Brain microvascular endothelial cell (primary cell): ENCODE results near the gene NLRP3.

Experiments used
- DNase-seq: peaks from one replicate; pipeline ENCODE4 v3.0.0-alpha.2; 2020
- H3K27ac ChIP-seq: fragments of 250-450 bp; sonication (Bioruptor Pico); 2 replicates; pipeline ENCODE4 v1.5.1; 2020; ENCODE audit warnings: mild to moderate bottlenecking, moderate library complexity
- H3K27me3 ChIP-seq: fragments of 250-450 bp; sonication (Bioruptor Pico); replicated peaks from 2 replicates; pipeline ENCODE4 v1.5.1; 2020; ENCODE audit warnings: mild to moderate bottlenecking
- H3K36me3 ChIP-seq: fragments of 250-450 bp; sonication (Bioruptor Pico); replicated peaks from 2 replicates; pipeline ENCODE4 v1.5.1; 2020; ENCODE audit warnings: mild to moderate bottlenecking
- H3K4me3 ChIP-seq: 2 replicates; pipeline ENCODE4 v1.5.1; 2011; ENCODE audit warnings: low read depth, mild to moderate bottlenecking, control low read depth, low read length, moderate library complexity
- in situ Hi-C: cut with HindIII; loops from 2 replicates; pipeline ENCODE4 v1.10.0; 2017; ENCODE audit warnings: low sequenced_read_pairs, low pct_ligation_motif_present
- TF ChIP-seq, protein P1 (sequence below): IDR thresholded peaks from 2 replicates; pipeline ENCODE4 v1.5.1; 2011; ENCODE audit warnings: low read depth, mild to moderate bottlenecking, moderate library complexity, low read length, control low read depth, inconsistent platforms; ENCODE audit errors: missing control alignments

The NLRP3 gene

DNA sequence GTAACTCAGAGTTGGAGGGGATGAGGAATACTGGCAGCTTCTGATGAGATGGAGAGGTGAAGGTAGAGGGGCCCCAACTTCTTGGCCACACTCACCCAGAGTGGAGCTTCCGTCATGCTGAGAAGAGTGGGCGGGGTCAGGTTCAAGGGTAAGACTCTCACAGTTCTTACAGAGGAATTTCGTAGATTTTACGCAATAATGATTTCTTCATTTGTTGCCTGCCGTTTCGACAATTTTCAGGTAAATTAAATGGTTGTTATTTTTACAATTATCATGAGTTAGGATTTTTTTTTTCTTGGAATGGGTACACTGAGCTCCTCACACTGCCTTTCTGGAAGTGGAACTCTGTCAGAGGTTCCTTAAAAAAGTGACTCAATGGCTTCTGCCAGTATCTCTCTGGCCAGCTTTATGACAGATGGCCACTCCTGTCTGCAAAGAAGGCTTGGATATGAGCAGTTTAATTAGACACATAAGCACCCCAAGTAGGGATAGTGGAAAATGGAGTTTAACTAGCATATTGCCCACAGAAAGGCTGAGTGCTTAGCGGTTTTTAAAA, 13.8 kb upstream of the NLRP3 start:
- Histone ChIP-seq H3K27me3 (no peaks in the 10 kb centered on the region), H3K4me3 (no peak overlapping the region), H3K36me3 (no peaks in the 10 kb centered on the region), H3K27ac (no peak overlapping the region)
- no peak for DNase-seq
- in situ Hi-C loops = no loop called here
- TF ChIP-seq, protein P1, sequence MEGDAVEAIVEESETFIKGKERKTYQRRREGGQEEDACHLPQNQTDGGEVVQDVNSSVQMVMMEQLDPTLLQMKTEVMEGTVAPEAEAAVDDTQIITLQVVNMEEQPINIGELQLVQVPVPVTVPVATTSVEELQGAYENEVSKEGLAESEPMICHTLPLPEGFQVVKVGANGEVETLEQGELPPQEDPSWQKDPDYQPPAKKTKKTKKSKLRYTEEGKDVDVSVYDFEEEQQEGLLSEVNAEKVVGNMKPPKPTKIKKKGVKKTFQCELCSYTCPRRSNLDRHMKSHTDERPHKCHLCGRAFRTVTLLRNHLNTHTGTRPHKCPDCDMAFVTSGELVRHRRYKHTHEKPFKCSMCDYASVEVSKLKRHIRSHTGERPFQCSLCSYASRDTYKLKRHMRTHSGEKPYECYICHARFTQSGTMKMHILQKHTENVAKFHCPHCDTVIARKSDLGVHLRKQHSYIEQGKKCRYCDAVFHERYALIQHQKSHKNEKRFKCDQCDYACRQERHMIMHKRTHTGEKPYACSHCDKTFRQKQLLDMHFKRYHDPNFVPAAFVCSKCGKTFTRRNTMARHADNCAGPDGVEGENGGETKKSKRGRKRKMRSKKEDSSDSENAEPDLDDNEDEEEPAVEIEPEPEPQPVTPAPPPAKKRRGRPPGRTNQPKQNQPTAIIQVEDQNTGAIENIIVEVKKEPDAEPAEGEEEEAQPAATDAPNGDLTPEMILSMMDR = no peak

DNA sequence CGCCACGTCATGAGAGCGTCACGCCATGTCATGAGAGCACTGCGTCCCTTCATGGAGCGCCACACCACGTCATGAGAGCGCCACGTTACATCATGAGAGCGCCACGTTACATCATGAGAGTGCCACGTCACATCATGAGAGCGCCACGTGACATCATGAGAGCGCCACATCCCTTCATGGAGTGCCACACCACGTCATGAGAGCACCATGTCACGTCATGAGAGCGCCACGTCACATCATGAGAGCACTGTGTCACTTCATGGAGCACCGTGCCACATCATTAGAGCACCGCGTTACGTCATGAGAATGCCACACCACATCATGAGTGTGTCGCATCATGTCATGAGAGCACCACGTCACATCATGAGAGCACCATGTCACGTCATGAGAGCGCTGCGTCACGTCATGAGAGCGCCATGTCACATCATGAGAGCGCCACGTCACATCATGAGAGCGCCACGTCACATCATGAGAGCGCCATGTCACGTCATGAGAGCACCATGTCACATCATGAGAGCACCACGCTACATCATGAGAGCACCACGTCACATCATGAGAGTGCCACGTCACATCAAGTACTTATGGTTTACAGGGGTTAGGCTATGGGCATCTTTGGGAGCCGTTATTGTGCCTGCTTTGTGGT, 9.8 kb upstream of the NLRP3 start:
- Histone ChIP-seq H3K27me3 (no peaks in the 10 kb centered on the region), H3K27ac (no peak overlapping the region), H3K36me3 (no peaks in the 10 kb centered on the region), H3K4me3 (no peak overlapping the region)
- in situ Hi-C loops = no loop called here
- DNase-seq = no peak
- TF ChIP-seq, protein P1 = no peak

DNA sequence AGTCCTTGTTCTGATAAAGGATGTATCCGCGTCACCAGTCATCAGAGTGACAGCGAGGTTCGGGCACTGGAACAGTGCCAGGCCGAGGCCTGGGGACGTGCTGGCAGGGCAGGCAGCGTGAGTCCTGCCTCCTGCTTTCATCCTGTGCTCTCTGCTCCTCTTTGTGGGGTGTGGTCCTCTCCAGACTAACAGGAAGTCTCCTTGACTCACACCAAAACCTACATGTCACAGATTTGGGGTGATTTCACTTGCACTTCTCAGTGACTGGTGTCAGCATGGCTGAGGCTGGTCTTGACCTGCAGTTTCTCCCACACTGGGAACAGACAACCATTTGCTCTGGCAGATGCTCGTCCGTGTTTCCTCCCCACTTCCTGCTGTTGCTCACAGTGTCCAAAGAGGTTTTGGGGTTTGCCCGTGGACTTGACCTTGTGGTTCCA, 8.8 kb upstream of the NLRP3 start:
- Histone ChIP-seq H3K27me3 (no peaks in the 10 kb centered on the region), H3K4me3 (no peak overlapping the region), H3K36me3 (no peaks in the 10 kb centered on the region), H3K27ac (no peak overlapping the region)
- in situ Hi-C loops = no loop called here
- no peak for DNase-seq
- TF ChIP-seq, protein P1 = no peak

DNA sequence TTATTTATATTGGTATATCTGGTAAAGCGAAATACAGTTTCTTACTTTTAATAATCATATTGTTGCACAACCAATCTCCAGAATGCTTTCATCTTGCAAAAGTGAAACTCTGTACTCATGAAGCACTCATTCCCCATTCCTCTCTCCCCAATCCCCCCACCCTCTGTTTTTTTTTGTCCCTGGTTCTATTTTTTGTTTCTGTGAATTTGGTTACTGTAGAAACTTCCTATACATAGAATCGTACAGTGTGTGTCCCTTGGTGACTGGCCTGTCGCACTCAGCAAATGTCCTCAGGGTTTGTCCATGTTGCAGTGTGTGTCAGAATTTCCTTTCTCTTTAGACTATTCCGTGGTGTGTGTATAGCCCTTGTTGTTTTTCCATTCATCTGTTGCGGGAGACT, 7.9 kb upstream of the NLRP3 start:
- in situ Hi-C loops = no loop called here
- Histone ChIP-seq H3K4me3 (no peak overlapping the region), H3K27ac (no peak overlapping the region), H3K27me3 (no peaks in the 10 kb centered on the region), H3K36me3 (no peaks in the 10 kb centered on the region)
- no peak for DNase-seq
- TF ChIP-seq, protein P1 = no peak

DNA sequence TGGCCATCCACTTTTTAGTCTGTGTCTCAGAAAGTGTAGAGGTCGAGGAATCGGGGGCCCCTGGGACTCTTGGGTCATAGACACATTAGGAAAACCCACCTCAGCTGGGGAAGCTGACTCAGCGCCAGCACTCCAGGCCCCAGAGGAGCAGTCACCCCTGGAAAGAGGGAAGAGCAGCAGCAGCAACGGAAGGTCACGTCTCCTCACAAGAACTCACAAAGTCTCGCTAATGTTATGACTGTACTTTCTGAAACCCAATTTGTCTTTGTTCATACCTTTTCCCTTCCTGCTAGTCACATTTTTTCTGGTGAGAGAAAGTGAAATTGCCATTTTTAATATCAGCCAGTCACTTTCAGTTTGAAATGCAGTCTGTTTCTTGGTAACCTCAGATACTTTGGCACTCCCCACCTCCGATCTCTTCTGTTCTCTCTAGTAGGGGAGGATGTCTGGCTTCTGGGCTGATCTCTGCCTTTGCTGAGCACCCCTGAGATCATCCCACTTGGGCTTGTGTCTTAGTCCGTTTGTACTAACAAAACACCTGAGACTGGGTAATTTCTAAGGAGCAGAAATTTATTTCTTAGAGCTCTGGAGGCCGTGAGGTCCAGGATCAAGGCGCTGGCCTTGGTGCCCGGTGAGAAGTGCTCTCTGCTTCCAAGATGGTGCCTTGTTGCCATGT, 6.0 kb upstream of the NLRP3 start:
- no peak for DNase-seq

More for the DNA sequence above, 6.0 kb upstream of the NLRP3 start:
- H3K27ac ChIP-seq = no peak overlapping the region
- no peaks in the 10 kb centered on the region for H3K27me3 ChIP-seq
- TF ChIP-seq, protein P1 = no peak
- H3K4me3 ChIP-seq = no peak overlapping the region
- in situ Hi-C loops = no loop called here
- no peaks in the 10 kb centered on the region for H3K36me3 ChIP-seq
